T-helper 17 cell (primary cell): Measurements from ENCODE around the gene NR3C1. TPM values are rescaled to one million over a fixed set of nuclear protein-coding genes. Genes with fewer than 3 reads are reported as not detected.
A peak's percentile ranks its signal among the peaks of the same experiment; 100 is the strongest.

Experiments
- ATAC-seq: fragments of 150-1000 bp; cut with Tn5 transposase; 2 replicates; pipeline ENCODE4 v1.10.0; 2021; ENCODE audit warnings: mild to moderate bottlenecking, moderate library complexity
- DNase-seq, 3 donors: peaks; one replicate each; pipeline versions ENCODE4 v3.0.0 to v3.0.0-alpha.2; 2020 to 2021
- H3K9me3 ChIP-seq: one replicate; pipeline ENCODE4 v1.7.0; 2013; ENCODE audit warnings: low read length, mild to moderate bottlenecking; ENCODE audit not compliant: control insufficient read depth, poor library complexity, severe bottlenecking
- H3K27ac Mint-ChIP-seq: one replicate; pipeline ENCODE4 v1.8.0; 2022; ENCODE audit warnings: mild to moderate bottlenecking, moderate library complexity, mixed read lengths
- H3K27me3 Mint-ChIP-seq: one replicate; pipeline ENCODE4 v1.8.0; 2022; ENCODE audit warnings: mixed read lengths
- H3K36me3 Mint-ChIP-seq: one replicate; pipeline ENCODE4 v1.8.0; 2022; ENCODE audit warnings: low read depth, mixed read lengths
- H3K4me1 Mint-ChIP-seq: one replicate; pipeline ENCODE4 v1.8.0; 2022; ENCODE audit warnings: mild to moderate bottlenecking, mixed read lengths
- H3K4me3 Mint-ChIP-seq: one replicate; pipeline ENCODE4 v1.8.0; 2022; ENCODE audit warnings: mild to moderate bottlenecking, moderate library complexity, mixed read lengths
- total RNA-seq, 4 donors: library from RNA in 2 of 4; stranded (reverse) in 2 of 4; gene quantifications; one replicate each; pipeline ENCODE4 v1.2.3 and lab custom pipeline; 2022 to 2026

Gene NR3C1
- total RNA-seq, 2 donors from 2014 or later: 118 to 133 TPM

- no peaks in the 10 kb centered on the region for H3K9me3 ChIP-seq
- Mint-ChIP-seq H3K4me3 (no peak overlapping the region), H3K4me1 (peaks cover 8% of the 10 kb centered on the region), H3K36me3 (peaks cover 9% of the 10 kb centered on the region), H3K27ac (no peak overlapping the region), H3K27me3 (no peaks in the 10 kb centered on the region)
- DNase-seq (no peak), ATAC-seq (no peak)
Observed at GRCh38 chr5:143311955-143312354, 91.5 kb downstream of the NR3C1 start.

DNA sequence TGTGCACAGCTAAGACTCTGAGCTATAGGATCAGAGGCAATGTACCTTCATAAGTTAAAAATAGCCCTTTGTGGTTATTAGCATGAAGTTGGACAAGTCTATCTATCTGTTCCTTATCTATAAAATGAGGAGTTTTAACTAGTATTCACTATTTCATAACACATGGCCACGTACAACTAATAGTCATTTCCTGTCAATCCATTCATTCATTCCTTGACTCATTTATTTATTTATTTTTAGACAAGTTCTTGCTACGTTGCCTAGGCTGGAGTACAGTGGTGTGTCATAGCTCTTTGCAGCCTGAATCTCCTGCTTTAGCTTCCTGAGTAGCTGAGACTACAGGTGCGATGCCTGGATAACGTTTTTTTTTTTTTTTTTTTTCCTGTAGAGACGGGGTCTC, 92.1 kb downstream of the NR3C1 start:
- H3K4me1 Mint-ChIP-seq: peaks cover 6% of the 10 kb centered on the region
- peaks cover 9% of the 10 kb centered on the region for H3K36me3 Mint-ChIP-seq
- H3K4me3 Mint-ChIP-seq: no peak overlapping the region
- no peaks in the 10 kb centered on the region for H3K27me3 Mint-ChIP-seq
- no peak for DNase-seq
- no peak overlapping the region for H3K27ac Mint-ChIP-seq
- ATAC-seq: no peak
- H3K9me3 ChIP-seq: no peaks in the 10 kb centered on the region

- Mint-ChIP-seq H3K27ac (peak overlapping the region; percentile 60), H3K4me3 (no peak overlapping the region), H3K27me3 (no peaks in the 10 kb centered on the region), H3K4me1 (peaks cover 10% of the 10 kb centered on the region), H3K36me3 (peaks cover 13% of the 10 kb centered on the region)
- DNase-seq (no peak), ATAC-seq (no peak)
- no peaks in the 10 kb centered on the region for H3K9me3 ChIP-seq
Observed at GRCh38 chr5:143309661-143310431, 93.6 kb downstream of the NR3C1 start.

- Mint-ChIP-seq H3K36me3 (peaks cover 13% of the 10 kb centered on the region), H3K27me3 (no peaks in the 10 kb centered on the region), H3K4me3 (no peak overlapping the region), H3K4me1 (peaks cover 14% of the 10 kb centered on the region), H3K27ac (no peak overlapping the region)
- no peak for DNase-seq
- no peaks in the 10 kb centered on the region for H3K9me3 ChIP-seq
- ATAC-seq: no peak
Observed at GRCh38 chr5:143308731-143309130, 94.8 kb downstream of the NR3C1 start.

DNA sequence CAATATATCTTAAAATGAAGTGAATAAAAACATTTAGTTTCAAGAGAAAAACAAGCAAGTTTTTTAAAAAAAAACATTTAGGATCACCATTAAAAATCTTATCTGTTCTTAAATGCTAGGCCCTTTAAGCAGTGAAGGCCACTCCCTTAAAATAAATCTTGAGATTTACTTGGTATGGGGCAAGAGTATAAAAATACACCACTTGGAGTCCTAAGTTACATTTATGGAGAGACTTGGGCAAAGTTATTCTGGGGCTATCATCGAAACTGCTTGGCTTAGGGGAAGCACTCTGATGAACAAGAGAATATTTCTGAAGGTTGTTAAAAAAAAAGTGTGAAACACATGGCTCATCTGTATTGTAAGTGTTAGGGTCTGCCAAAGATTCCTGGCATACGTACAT, 97.4 kb downstream of the NR3C1 start:
- H3K4me1 Mint-ChIP-seq: peaks cover 16% of the 10 kb centered on the region
- H3K27ac Mint-ChIP-seq: no peak overlapping the region
- no peak for ATAC-seq
- DNase-seq: no peak
- H3K27me3 Mint-ChIP-seq: no peaks in the 10 kb centered on the region
- H3K36me3 Mint-ChIP-seq: peaks cover 9% of the 10 kb centered on the region
- H3K9me3 ChIP-seq: no peaks in the 10 kb centered on the region
- no peak overlapping the region for H3K4me3 Mint-ChIP-seq

GRCh38 chr5:143304836-143305475, 98.5 kb downstream of the NR3C1 start:
- Mint-ChIP-seq H3K36me3 (peaks cover 13% of the 10 kb centered on the region), H3K4me1 (peaks cover 16% of the 10 kb centered on the region), H3K4me3 (no peak overlapping the region), H3K27me3 (no peaks in the 10 kb centered on the region), H3K27ac (no peak overlapping the region)
- H3K9me3 ChIP-seq: no peaks in the 10 kb centered on the region
- ATAC-seq (no peak), DNase-seq (no peak)

DNA sequence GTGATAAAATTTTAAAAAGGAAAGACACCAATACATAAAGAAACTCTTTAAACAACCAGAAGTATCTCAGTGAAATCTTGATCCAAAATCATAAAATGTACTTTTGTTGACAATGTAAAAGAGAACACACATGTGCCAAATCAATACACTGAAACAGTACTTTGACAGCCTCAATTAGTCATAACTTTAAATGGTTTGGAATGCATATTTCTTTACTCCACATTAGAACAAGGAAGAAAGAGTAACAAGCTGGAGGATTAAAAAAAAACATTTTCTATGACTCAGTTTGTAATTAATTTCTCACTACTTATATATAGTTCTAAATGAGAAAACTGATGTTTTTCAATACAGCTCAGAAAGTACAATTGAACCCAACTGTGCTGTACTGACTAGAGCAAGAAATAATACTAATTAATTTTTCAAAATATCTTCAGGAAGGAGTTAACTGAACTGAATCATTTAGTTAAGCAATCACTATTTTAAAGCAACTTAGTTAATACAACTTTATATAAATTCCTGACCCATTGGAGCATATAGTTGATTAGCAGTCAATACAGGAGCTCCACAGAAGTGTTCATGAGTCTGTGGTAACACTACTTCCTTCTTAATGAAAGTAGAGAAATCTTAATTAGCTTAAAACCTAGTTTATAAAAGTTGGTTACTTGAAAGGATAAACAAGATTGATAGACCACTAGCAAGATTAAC, 101.0 kb downstream of the NR3C1 start:
- H3K27ac Mint-ChIP-seq: no peak overlapping the region
- H3K36me3 Mint-ChIP-seq: peaks cover 15% of the 10 kb centered on the region
- DNase-seq: no peak
- H3K4me3 Mint-ChIP-seq: no peak overlapping the region
- H3K4me1 Mint-ChIP-seq: peaks cover 18% of the 10 kb centered on the region
- H3K27me3 Mint-ChIP-seq: no peaks in the 10 kb centered on the region
- H3K9me3 ChIP-seq: no peaks in the 10 kb centered on the region
- ATAC-seq: no peak

- H3K27me3 Mint-ChIP-seq: no peaks in the 10 kb centered on the region
- peak overlapping the region; percentile 19 for H3K27ac Mint-ChIP-seq
- ATAC-seq (no peak), DNase-seq (no peak)
- no peak overlapping the region for H3K4me3 Mint-ChIP-seq
- H3K36me3 Mint-ChIP-seq: peaks cover 12% of the 10 kb centered on the region
- no peaks in the 10 kb centered on the region for H3K9me3 ChIP-seq
- peaks cover 7% of the 10 kb centered on the region for H3K4me1 Mint-ChIP-seq
Observed at GRCh38 chr5:143297756-143298155, 105.7 kb downstream of the NR3C1 start.

GRCh38 chr5:143290125-143290524, 113.4 kb downstream of the NR3C1 start:
- H3K36me3 Mint-ChIP-seq: peaks cover 12% of the 10 kb centered on the region
- no peak overlapping the region for H3K27ac Mint-ChIP-seq
- H3K27me3 Mint-ChIP-seq: no peaks in the 10 kb centered on the region
- H3K4me1 Mint-ChIP-seq: peaks cover 10% of the 10 kb centered on the region
- no peak for DNase-seq
- ATAC-seq: no peak
- H3K9me3 ChIP-seq: no peaks in the 10 kb centered on the region
- no peak overlapping the region for H3K4me3 Mint-ChIP-seq

GRCh38 chr5:143284521-143284920, 119.0 kb downstream of the NR3C1 start:
- ATAC-seq: no peak
- no peaks in the 10 kb centered on the region for H3K9me3 ChIP-seq
- H3K27ac Mint-ChIP-seq: no peak overlapping the region
- H3K4me3 Mint-ChIP-seq: no peak overlapping the region
- no peak for DNase-seq
- peaks cover 8% of the 10 kb centered on the region for H3K36me3 Mint-ChIP-seq
- H3K27me3 Mint-ChIP-seq: no peaks in the 10 kb centered on the region
- H3K4me1 Mint-ChIP-seq: peaks cover 8% of the 10 kb centered on the region

DNA sequence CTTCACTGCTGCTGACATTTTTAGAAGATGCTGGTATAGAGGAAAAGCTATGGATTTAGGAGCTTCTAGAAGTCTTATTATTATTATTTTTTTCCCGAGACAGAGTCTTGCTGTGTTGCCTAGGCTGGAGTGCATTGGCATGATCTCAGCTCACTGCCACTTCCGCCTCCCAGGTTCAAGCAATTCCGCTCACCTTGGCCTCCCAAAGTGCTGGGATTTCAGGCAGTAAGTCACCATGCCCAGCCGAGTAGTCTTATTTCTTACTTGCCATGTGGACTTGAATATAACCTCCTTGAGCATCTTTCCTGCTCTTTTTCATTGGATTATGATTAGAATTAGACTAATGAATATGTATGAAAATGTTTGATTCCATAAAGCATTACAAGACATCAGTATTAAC, 119.5 kb downstream of the NR3C1 start:
- Mint-ChIP-seq H3K4me3 (no peak overlapping the region), H3K27ac (no peak overlapping the region), H3K36me3 (peaks cover 8% of the 10 kb centered on the region), H3K27me3 (no peaks in the 10 kb centered on the region), H3K4me1 (peaks cover 8% of the 10 kb centered on the region)
- DNase-seq: no peak
- ATAC-seq: no peak
- no peaks in the 10 kb centered on the region for H3K9me3 ChIP-seq

- DNase-seq: no peak
- Mint-ChIP-seq H3K4me1 (peaks cover 4% of the 10 kb centered on the region), H3K36me3 (peaks cover 5% of the 10 kb centered on the region), H3K27ac (no peak overlapping the region), H3K27me3 (no peaks in the 10 kb centered on the region), H3K4me3 (no peak overlapping the region)
- no peak for ATAC-seq
- H3K9me3 ChIP-seq: no peaks in the 10 kb centered on the region
Observed at GRCh38 chr5:143281226-143281625, 122.3 kb downstream of the NR3C1 start.

DNA sequence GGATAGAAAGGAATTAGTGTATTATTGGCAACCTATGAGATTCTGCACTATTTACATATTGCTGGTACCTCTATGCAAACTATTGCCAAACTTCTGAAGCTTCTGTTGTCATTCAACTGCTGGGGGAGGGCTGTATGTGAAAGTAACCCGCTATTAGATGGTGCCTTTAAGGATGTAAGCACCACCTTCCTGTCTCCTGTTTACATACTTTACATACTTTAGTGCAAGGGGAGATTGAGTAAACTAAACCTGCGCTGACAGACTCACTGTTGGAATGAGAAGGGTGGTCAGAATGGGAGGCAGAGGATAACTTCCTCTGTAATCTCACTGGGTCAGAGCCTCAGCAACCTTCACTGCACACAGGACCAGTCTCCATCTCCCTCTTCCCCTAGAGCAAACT, 123.8 kb downstream of the NR3C1 start:
- no peak overlapping the region for H3K4me3 Mint-ChIP-seq
- H3K9me3 ChIP-seq: no peaks in the 10 kb centered on the region
- DNase-seq (no peak), ATAC-seq (no peak)
- H3K27ac Mint-ChIP-seq: no peak overlapping the region
- peaks cover 5% of the 10 kb centered on the region for H3K36me3 Mint-ChIP-seq
- peaks cover 4% of the 10 kb centered on the region for H3K4me1 Mint-ChIP-seq
- no peaks in the 10 kb centered on the region for H3K27me3 Mint-ChIP-seq
